Iris pigment epithelial cell (primary cell): Measurements from ENCODE around the gene CCDC137.
A peak's percentile ranks its signal among the peaks of the same experiment; 100 is the strongest.

Experiments
- DNase-seq: peaks from one replicate; pipeline ENCODE4 v3.0.0-alpha.2; 2011; ENCODE audit warnings: low read depth

CCDC137 gene

GRCh38 chr17:81682565-81683207 lies 16.1 kb downstream of the CCDC137 start:
- peak; percentile 21 for DNase-seq

DNA sequence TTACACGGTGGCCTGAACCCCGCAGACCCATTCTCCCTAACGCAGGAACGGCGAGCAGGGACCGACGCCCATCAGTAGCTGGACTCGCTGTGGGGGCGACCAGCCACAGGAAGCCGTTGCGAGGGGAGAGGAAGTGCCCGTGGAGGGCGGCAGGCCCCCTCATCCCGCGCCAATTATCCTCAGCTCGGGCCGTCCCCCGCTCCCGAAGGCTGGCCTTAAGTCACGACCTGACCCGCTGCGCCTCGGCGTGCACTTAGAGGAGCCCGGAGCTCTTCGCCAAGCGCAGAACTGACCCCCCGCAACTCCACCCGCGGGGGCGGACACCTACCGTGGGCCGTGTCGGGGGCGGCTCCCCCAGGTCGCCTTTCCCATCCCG lies 16.7 kb downstream of the CCDC137 start:
- no peak for DNase-seq

DNA sequence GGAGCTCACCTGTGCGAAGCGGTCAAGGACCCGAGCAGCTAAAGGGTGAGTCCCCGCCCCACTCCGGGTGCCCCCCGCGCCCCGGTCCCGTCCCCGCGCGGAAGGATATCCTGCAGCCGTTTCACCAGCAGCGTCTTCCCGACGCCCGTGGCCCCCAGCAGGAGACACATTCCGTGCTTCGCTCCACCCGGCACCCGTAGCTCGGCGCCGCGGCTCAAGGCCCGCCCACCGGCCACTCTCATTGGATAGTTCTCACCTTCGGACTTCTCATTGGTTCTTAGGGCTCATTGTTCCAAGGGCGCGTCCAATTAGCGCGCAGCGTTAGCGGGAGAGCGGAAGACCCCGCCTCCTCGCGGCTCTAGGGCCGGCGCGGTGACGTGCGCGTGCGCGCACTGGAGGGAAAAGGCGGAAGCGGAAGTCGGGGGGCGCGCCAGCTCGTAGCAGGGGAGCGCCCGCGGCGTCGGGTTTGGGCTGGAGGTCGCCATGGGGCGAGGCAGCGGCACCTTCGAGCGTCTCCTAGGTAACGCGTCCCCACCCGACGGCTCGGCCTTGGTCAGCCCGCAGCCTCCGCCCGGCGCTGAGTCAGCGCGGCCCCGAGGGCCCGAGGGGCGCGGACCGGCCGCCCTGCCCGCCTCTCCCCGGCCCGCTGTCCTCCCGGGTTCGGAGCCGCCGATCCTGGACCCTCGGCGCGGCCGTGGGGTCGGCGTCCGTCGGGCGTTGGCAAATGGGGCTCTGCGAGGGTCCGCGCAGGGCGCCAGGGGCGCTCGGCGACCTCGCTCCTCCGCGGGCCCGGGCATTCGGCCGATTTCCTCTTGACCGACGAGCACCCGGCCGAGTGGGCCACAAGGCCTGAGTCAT lies 17.3 kb downstream of the CCDC137 start, which contains the start of the genes ARL16 and HGS:
TSS of gene ARL16 (minus strand) at position 214 of the 858 bp plus-strand sequence. CDS start at position 170, 44 bp downstream.
TSS of gene HGS (plus strand) at position 428 of the 858 bp plus-strand sequence. CDS start at position 484, 56 bp downstream.
- DNase-seq: peak; percentile 99

GRCh38 chr17:81684442-81684911 lies 17.9 kb downstream of the CCDC137 start:
- DNase-seq: no peak

GRCh38 chr17:81685108-81685507 lies 18.6 kb downstream of the CCDC137 start:
- peak; percentile 81 for DNase-seq

- DNase-seq: no peak
Measured at GRCh38 chr17:81686614-81687013, 20.1 kb downstream of the CCDC137 start.

DNA sequence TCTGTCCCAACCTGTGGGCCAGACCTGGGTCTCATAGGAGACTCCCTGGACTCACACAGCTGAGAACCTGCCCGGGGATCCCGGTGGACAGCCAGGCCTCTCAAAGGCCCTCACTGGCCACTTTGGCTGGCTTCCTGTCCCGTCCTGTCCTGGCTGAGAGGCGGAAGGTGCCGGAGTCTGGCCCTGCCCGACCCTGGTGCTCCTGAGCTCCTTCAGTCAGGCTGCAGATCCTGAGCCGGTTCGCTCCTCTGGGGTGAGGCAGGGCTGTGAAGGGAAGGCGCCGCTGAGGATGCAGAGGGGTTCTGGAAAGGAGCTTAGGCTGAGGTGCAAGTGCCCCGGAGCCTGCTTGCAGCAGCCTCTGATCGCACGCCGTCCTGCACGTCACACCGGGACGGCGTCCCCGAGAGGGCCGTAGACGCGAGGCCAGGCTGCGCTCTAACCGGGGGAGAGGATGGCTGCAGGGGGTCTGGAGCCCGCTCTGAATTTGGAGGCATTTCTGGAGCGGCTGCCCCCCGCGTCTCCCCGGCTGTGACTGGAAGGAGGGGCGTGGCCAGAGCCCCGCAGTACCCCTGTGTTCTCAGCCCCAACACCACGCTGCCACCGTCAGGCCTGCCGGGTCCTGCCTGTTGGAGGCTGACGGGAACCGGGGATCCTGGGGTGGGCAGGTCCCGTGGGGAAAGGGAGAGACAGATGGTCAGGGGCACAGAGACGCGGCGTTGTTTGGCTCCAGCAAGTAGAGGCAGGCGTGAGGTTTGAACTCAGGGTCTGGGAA lies 21.4 kb downstream of the CCDC137 start:
- DNase-seq: no peak

DNA sequence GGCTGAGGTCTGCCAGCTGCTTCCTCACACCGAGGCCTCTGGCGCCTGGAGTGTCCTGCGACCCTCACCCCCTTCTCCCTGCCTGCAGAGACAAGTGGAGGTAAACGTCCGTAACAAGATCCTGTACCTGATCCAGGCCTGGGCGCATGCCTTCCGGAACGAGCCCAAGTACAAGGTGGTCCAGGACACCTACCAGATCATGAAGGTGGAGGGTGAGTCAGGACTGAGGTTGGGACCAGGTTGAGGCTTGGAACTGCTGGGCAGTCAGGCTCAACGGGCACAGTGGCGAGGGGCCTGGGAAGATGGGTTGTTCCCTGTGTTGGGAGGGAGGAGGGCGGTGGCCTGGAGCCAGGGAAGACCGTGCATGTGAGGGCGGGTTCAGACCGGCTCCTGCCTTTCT lies 22.1 kb downstream of the CCDC137 start:
- no peak for DNase-seq

- no peak for DNase-seq
Measured at GRCh38 chr17:81690066-81690465, 23.5 kb downstream of the CCDC137 start.

- no peak for DNase-seq
Measured at GRCh38 chr17:81690549-81690948, 24.0 kb downstream of the CCDC137 start.

GRCh38 chr17:81691196-81691595 lies 24.7 kb downstream of the CCDC137 start:
- DNase-seq: no peak

GRCh38 chr17:81691608-81692007 lies 25.1 kb downstream of the CCDC137 start:
- DNase-seq: no peak

DNA sequence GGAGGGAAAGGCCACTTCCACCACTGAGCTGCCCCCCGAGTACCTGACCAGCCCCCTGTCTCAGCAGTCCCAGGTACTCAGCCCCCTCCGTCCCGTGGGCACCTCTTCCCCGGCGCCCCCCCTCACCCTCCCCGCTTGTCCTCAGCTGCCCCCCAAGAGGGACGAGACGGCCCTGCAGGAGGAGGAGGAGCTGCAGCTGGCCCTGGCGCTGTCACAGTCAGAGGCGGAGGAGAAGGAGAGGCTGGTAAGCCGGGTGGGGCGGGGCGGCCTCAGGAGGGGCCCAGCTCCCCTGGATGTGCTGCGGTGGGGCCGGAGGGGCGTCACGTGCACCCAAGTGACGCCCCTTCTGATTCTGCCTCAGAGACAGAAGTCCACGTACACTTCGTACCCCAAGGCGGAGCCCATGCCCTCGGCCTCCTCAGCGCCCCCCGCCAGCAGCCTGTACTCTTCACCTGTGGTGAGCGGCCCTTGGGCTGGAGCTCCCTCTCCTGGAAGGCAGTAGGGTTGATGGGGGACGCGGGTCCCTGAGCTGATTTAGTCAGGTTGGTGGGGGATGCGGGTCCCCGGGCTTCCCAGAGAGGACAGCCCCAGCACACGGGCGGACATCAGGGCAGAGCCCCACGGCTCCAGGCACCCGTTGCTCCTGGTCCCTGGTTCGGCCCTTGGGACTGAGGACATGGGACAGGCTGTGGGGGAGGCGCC lies 27.1 kb downstream of the CCDC137 start:
- no peak for DNase-seq

DNA sequence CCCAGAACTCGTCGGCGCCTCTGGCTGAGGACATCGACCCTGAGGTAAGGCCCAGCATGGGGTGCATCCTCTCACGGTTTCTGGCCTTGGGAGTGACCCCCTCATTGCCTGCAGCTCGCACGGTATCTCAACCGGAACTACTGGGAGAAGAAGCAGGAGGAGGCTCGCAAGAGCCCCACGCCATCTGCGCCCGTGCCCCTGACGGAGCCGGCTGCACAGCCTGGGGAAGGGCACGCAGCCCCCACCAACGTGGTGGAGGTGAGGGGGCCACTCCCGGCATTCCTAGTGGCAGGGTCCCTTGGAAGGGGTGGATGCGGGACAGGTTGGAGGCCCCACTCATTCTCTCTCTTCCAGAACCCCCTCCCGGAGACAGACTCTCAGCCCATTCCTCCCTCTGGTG lies 28.3 kb downstream of the CCDC137 start:
- DNase-seq: no peak

- no peak for DNase-seq
Measured at GRCh38 chr17:81695211-81695610, 28.7 kb downstream of the CCDC137 start.

DNA sequence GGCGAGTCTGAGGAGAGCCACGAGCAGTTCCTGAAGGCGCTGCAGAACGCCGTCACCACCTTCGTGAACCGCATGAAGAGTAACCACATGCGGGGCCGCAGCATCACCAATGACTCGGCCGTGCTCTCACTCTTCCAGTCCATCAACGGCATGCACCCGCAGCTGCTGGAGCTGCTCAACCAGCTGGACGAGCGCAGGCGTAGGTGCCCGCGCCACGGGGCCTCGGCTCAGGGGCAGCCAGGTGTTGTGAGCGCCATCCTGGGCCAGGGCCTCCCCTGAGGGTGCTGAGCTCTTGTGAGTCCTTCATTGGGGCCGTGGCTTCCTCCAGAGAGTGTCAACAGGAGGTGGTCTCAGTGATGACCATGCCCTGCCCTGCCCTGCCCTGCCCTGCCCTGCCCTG lies 29.3 kb downstream of the CCDC137 start:
- no peak for DNase-seq

- DNase-seq: no peak
Measured at GRCh38 chr17:81696218-81696941, 29.8 kb downstream of the CCDC137 start.

- DNase-seq: no peak
Measured at GRCh38 chr17:81697261-81698044, 30.9 kb downstream of the CCDC137 start.

- DNase-seq: no peak
Measured at GRCh38 chr17:81700353-81701287, 34.1 kb downstream of the CCDC137 start.
